BJ (cell line): ENCODE data around the gene TTC39C. TPM values are rescaled to one million over a fixed set of nuclear protein-coding genes. Genes with fewer than 3 reads are reported as not detected.

Experiments used
- CTCF ChIA-PET: fragments of 350-600 bp; formaldehyde crosslinking; extraction: SDS; loops from one replicate; lab custom pipeline; 2021; ENCODE audit warnings: antibody characterized with exemption, inconsistent platforms; lab: Yijun Ruan, JAX
- POLR2A ChIA-PET: fragments of 300-600 bp; sonication (Branson Sonifier 250); formaldehyde crosslinking; extraction: SDS; loops from one replicate; lab custom pipeline; 2021; ENCODE audit warnings: antibody characterized with exemption; lab: Charles Lee
- DNase-seq: peaks from one replicate; pipeline ENCODE4 v3.0.0-alpha.2; 2011; ENCODE audit warnings: low read depth
- H3K27me3 ChIP-seq: 2 replicates; pipeline ENCODE4 v1.6.0; 2011; ENCODE audit warnings: low read length; ENCODE audit not compliant: control insufficient read depth, insufficient read depth
- H3K36me3 ChIP-seq: 2 replicates; pipeline ENCODE4 v1.5.1; 2011; ENCODE audit warnings: low read length; ENCODE audit not compliant: control insufficient read depth, insufficient read depth
- H3K4me3 ChIP-seq: 2 replicates; pipeline ENCODE4 v1.5.1; 2011; ENCODE audit warnings: low read depth, mild to moderate bottlenecking, control low read depth, low read length
- polyA plus RNA-seq: library from polyadenylated mRNA; depleted of rRNA; stranded (reverse); fragments of >200 nt; gene quantifications from 2 replicates; pipeline ENCODE4 v1.2.3, GENCODE V29; 2011
- TF ChIP-seq, protein P1 (sequence below): IDR thresholded peaks from 2 replicates; pipeline ENCODE4 v1.5.1; 2011; ENCODE audit warnings: low read depth, mild to moderate bottlenecking, control low read depth, inconsistent platforms, low read length, moderate library complexity; ENCODE audit not compliant: insufficient read depth

Gene TTC39C
- polyA plus RNA-seq, 1 experiment: 37.9 TPM

DNA sequence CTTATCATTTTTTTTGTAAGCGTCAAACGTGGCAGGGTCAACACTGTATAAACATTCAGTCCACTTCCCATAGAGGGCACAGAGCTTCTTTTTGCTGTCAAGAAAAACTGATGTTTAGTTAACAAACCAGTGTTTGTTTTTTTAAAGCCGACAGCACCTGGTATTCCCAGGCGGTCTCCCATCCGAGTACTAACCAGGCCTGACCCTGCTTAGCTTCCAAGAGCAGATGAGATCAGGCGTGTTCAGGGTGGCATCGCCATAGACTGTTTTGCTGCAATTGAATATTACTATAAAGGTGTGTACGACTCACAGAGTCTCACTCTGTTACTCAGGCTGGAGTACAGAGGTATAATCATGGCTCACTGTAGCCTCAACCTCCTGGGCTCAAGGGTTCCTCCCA is 155.8 kb downstream of the TTC39C start:
- ChIA-PET CTCF (interaction anchor here (1.0 kb wide), 1 partner anchor 9 kb away, joined by 4 read pairs; no protein-coding TSS in a partner anchor), POLR2A (no interaction called here)
- H3K27me3 ChIP-seq: no peaks in the 10 kb centered on the region
- H3K36me3 ChIP-seq: peaks cover 1% of the 10 kb centered on the region; the same call in 1 of the 2 replicates
- TF ChIP-seq, protein P1, sequence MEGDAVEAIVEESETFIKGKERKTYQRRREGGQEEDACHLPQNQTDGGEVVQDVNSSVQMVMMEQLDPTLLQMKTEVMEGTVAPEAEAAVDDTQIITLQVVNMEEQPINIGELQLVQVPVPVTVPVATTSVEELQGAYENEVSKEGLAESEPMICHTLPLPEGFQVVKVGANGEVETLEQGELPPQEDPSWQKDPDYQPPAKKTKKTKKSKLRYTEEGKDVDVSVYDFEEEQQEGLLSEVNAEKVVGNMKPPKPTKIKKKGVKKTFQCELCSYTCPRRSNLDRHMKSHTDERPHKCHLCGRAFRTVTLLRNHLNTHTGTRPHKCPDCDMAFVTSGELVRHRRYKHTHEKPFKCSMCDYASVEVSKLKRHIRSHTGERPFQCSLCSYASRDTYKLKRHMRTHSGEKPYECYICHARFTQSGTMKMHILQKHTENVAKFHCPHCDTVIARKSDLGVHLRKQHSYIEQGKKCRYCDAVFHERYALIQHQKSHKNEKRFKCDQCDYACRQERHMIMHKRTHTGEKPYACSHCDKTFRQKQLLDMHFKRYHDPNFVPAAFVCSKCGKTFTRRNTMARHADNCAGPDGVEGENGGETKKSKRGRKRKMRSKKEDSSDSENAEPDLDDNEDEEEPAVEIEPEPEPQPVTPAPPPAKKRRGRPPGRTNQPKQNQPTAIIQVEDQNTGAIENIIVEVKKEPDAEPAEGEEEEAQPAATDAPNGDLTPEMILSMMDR: no peak
- DNase-seq: no peak
- no peak overlapping the region for H3K4me3 ChIP-seq

DNA sequence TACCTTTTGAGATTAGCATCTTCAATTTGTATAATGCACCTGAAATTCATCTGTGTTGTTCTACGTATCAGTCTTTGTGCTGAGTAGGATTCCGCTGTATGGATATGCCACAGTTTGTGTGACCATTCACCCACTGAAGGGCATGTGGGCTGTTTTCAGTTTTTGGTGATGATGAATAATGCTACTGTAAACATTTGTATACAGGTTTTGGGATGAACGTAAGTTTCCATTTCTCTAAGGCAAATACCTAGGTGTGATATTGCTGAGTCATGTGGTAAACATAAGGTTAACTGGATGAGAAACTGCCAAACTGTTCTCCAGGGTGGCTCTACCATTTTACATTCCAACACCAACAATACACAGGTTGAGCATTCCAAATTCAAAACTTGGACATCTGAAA is 159.4 kb downstream of the TTC39C start:
- H3K27me3 ChIP-seq: no peaks in the 10 kb centered on the region
- DNase-seq: no peak
- TF ChIP-seq, protein P1: no peak
- POLR2A ChIA-PET: no interaction called here
- no peak overlapping the region for H3K4me3 ChIP-seq
- H3K36me3 ChIP-seq: no peaks in the 10 kb centered on the region
- CTCF ChIA-PET: no interaction called here

DNA sequence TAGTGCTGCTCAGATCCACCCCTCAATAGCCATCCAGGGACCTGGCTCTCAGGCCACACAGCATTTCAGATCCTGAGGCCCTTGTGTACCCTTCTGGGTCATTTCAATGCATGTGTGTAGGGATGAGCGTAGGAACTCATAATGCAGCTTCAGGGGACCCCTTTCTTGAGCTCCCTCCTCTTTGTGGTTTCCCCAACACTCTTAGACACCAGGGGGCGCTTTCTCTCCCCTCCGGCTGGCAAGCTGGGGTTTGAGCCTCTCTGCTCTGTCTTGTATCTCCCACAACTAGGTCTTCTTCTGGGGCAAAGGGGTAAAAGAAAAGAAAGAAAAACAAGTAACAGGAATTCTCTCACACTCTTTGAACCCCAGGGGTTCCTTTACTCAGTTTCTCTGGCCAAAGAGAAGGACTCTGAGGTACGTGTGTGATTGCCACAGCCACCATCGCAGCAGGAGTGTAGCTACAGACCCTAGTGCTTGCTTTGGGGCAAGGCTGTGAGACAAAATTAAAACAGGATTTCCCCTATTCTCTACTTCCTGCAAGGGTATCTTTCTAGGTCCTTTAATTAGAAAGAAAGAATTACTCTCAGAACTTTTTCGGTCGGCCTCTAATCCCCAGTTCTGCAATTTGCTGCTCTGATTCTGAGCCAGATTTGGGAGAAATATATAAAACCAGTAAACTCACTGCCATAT is 162.3 kb downstream of the TTC39C start:
- Histone ChIP-seq H3K4me3 (no peak overlapping the region), H3K36me3 (no peaks in the 10 kb centered on the region), H3K27me3 (no peaks in the 10 kb centered on the region)
- no peak for DNase-seq
- TF ChIP-seq, protein P1: peak; percentile 85
- ChIA-PET CTCF (interaction anchor here (0.6 to 3.9 kb wide), 30 partner anchors 10 to 835 kb away, joined by 3 to 16 read pairs (median 4); no protein-coding TSS in a partner anchor), POLR2A (no interaction called here)

DNA sequence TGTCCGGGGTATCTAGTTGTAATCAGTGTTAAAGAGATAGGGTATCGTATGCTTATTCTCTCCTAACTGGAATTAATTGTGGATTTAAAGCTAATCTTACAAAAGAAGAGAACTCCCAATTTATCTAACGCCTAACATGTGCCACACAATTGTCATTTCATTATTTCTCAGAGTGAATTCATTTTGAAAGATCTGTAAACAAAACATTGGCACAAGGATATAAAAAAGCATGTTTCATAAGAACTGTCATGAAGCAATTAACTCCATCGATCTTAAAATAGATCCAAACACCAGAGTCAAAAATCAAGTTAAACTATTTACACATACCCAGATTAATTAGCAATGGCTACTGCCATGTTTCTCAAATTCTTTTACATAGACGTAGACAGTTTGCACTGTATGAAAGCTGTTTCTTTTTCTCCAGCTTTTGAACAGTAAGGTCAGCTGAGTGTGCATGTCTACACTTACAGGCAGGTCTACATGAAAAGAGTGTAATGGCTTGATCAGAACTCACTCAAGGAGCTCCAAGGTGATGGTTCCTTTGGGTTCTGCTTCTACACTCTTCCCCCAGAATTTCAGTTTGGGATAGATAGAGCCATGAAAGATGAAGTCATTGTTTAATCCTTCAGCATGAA is 163.1 kb downstream of the TTC39C start:
- DNase-seq: no peak
- Histone ChIP-seq H3K4me3 (no peak overlapping the region), H3K36me3 (no peaks in the 10 kb centered on the region), H3K27me3 (no peaks in the 10 kb centered on the region)
- TF ChIP-seq, protein P1: no peak
- ChIA-PET POLR2A (no interaction called here), CTCF (interaction anchor here (0.5 to 3.9 kb wide), 11 partner anchors 10 to 836 kb away, joined by 3 to 16 read pairs (median 4); no protein-coding TSS in a partner anchor)

DNA sequence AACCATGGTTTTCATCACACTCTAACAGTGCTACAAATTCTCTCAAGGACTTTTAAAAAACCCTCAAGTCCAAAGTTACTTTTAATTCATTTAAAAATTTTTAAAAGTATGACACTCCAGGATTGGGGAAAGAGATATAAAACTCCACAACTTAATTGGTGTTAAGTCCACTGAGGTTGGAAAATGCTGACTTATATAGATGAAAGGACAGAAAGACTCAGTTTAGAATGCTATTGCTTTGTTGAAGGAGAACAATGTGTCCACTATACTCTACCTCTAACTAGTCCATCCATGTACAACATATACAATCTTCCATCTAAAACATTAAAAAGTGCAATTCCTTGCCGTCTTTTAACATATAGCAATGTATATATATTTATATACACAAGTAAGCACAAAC is 165.5 kb downstream of the TTC39C start:
- POLR2A ChIA-PET: no interaction called here
- Histone ChIP-seq H3K36me3 (no peaks in the 10 kb centered on the region), H3K4me3 (no peak overlapping the region), H3K27me3 (no peaks in the 10 kb centered on the region)
- CTCF ChIA-PET: interaction anchor here (1.5 to 3.9 kb wide), 2 partner anchors 10 to 234 kb away, joined by 4 to 15 read pairs; no protein-coding TSS in a partner anchor
- no peak for DNase-seq
- TF ChIP-seq, protein P1: no peak
